PFSK-1 (cell line): ENCODE results near the gene SPTBN1.

ENCODE experiments used
- POLR2AphosphoS5 ChIP-seq: IDR thresholded peaks from 2 replicates; pipeline ENCODE4 v1.6.1; 2012; ENCODE audit warnings: low read depth, mild to moderate bottlenecking, control low read depth, low read length, moderate library complexity
- REST ChIP-seq, 2 experiments: IDR thresholded peaks; 2 replicates each; pipeline versions ENCODE4 v1.6.1 to v1.8.0; 2011 to 2012; ENCODE audit warnings: low read depth in 2 of 2, low read length in 2 of 2, control low read depth in 1 of 2, inconsistent platforms in 1 of 2, mild to moderate bottlenecking in 1 of 2, moderate library complexity in 1 of 2; ENCODE audit not compliant: insufficient read depth in 1 of 2
- SIN3A ChIP-seq: IDR thresholded peaks from 2 replicates; pipeline ENCODE4 v1.6.1; 2012; ENCODE audit warnings: mild to moderate bottlenecking, low read length, moderate library complexity, borderline replicate concordance; ENCODE audit not compliant: insufficient read depth
- TAF1 ChIP-seq: IDR thresholded peaks from 2 replicates; pipeline ENCODE4 v1.6.1; 2012; ENCODE audit warnings: low read length, control low read depth, borderline replicate concordance; ENCODE audit not compliant: insufficient read depth

- TF ChIP-seq TAF1 = no peak
- no peak for TF ChIP-seq POLR2AphosphoS5
- no peak for TF ChIP-seq REST (IDR thresholded peaks at IDR 0.05; ENCODE audit: insufficient read depth in 1 of 2, low read depth in 2 of 2, low read length in 2 of 2)
- TF ChIP-seq SIN3A = no peak
These were observed 222.6 kb downstream of the SPTBN1 start for GRCh38 chr2:54678719-54679118.
